Measurements from ENCODE around the gene AHSP.
"Not testable (repeated sequence)": the region's sequence is repeated elsewhere in the genome, so short reads cannot be mapped to it uniquely, and the experiment has no call there.

Gene AHSP

GRCh38 chr16:31536804-31537361, 9.2 kb downstream of the AHSP start:
- H3K4me1 ChIP-seq (ENCODE audit: control insufficient read depth, insufficient read depth, low read length) = no peaks in the 10 kb centered on the region
- TF ChIP-seq ZNF549 (tag by site-specific recombination; IDR thresholded peaks at IDR 0.05) (no peak), ZSCAN23 (tag by site-specific recombination; IDR thresholded peaks at IDR 0.05) (no peak), TCF7L2 (IDR thresholded peaks at IDR 0.05; ENCODE audit: borderline replicate concordance, low read depth, low read length) (no peak), SP3 (tag by site-specific recombination; IDR thresholded peaks at IDR 0.05) (no peak), ZNF449 (tag by site-specific recombination; IDR thresholded peaks at IDR 0.05) (no peak), ZSCAN16 (tag by site-specific recombination; IDR thresholded peaks at IDR 0.05) (no peak), SCRT1 (tag by site-specific recombination; IDR thresholded peaks at IDR 0.05; ENCODE audit: borderline replicate concordance) (no peak), ZNF184 (tag by site-specific recombination; IDR thresholded peaks at IDR 0.05) (no peak)
- TF ChIP-seq, protein P1, sequence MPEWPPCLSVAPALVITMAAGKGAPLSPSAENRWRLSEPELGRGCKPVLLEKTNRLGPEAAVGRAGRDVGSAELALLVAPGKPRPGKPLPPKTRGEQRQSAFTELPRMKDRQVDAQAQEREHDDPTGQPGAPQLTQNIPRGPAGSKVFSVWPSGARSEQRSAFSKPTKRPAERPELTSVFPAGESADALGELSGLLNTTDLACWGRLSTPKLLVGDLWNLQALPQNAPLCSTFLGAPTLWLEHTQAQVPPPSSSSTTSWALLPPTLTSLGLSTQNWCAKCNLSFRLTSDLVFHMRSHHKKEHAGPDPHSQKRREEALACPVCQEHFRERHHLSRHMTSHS (tag by site-specific recombination; IDR thresholded peaks at IDR 0.05) = no peak
- TF ChIP-seq, protein P2, sequence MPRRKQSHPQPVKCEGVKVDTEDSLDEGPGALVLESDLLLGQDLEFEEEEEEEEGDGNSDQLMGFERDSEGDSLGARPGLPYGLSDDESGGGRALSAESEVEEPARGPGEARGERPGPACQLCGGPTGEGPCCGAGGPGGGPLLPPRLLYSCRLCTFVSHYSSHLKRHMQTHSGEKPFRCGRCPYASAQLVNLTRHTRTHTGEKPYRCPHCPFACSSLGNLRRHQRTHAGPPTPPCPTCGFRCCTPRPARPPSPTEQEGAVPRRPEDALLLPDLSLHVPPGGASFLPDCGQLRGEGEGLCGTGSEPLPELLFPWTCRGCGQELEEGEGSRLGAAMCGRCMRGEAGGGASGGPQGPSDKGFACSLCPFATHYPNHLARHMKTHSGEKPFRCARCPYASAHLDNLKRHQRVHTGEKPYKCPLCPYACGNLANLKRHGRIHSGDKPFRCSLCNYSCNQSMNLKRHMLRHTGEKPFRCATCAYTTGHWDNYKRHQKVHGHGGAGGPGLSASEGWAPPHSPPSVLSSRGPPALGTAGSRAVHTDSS (tag by site-specific recombination; IDR thresholded peaks at IDR 0.05) = no peak
- ChIA-PET POLR2A (no interaction called here), CTCF (no interaction called here)
- no peaks in the 10 kb centered on the region for H3K36me3 ChIP-seq (ENCODE audit: control insufficient read depth in 2 of 2, insufficient read depth in 1 of 2, low read length in 2 of 2)
- no peaks in the 10 kb centered on the region for H3K9me3 ChIP-seq (ENCODE audit: control insufficient read depth, insufficient read depth, low read depth, low read length)
- no peak overlapping the region for H3K27ac ChIP-seq (ENCODE audit: extremely low read depth, low read depth, low read length)
- H3K4me3 ChIP-seq (ENCODE audit: low read depth, low read length) = no peak overlapping the region

GRCh38 chr16:31537362-31538242, 9.9 kb downstream of the AHSP start:
- Histone ChIP-seq H3K27ac (ENCODE audit: extremely low read depth, low read depth, low read length) (no peak overlapping the region), H3K36me3 (ENCODE audit: control insufficient read depth in 2 of 2, insufficient read depth in 1 of 2, low read length in 2 of 2) (no peaks in the 10 kb centered on the region), H3K4me3 (ENCODE audit: low read depth, low read length) (no peak overlapping the region), H3K4me1 (ENCODE audit: control insufficient read depth, insufficient read depth, low read length) (no peaks in the 10 kb centered on the region), H3K9me3 (ENCODE audit: control insufficient read depth, insufficient read depth, low read depth, low read length) (no peaks in the 10 kb centered on the region)
- TF ChIP-seq ZNF76 (tag by site-specific recombination; IDR thresholded peaks at IDR 0.05; ENCODE audit: borderline replicate concordance, low read depth) (no peak), ZBTB20 (tag by site-specific recombination; IDR thresholded peaks at IDR 0.05) (no peak), ZNF248 (tag by site-specific recombination; IDR thresholded peaks at IDR 0.05) (no peak), HOXA7 (CRISPR knock-in tag; IDR thresholded peaks at IDR 0.05; ENCODE audit: borderline replicate concordance) (no peak), ZNF768 (tag by site-specific recombination; IDR thresholded peaks at IDR 0.05) (no peak)
- POLR2A ChIA-PET = no interaction called here
- CTCF ChIA-PET = no interaction called here

GRCh38 chr16:31538243-31538598, 10.5 kb downstream of the AHSP start:
- CTCF ChIA-PET; POLR2A ChIA-PET; H3K4me1 ChIP-seq (ENCODE audit: control insufficient read depth, insufficient read depth, low read length); H3K9me3 ChIP-seq (ENCODE audit: control insufficient read depth, insufficient read depth, low read depth, low read length); H3K27ac ChIP-seq (ENCODE audit: extremely low read depth, low read depth, low read length); H3K36me3 ChIP-seq (ENCODE audit: control insufficient read depth in 2 of 2, insufficient read depth in 1 of 2, low read length in 2 of 2); H3K4me3 ChIP-seq (ENCODE audit: low read depth, low read length): not testable (repeated sequence)

GRCh38 chr16:31539762-31540161, 12.1 kb downstream of the AHSP start:
- H3K4me3 ChIP-seq (ENCODE audit: low read depth, low read length); H3K4me1 ChIP-seq (ENCODE audit: control insufficient read depth, insufficient read depth, low read length); POLR2A ChIA-PET; H3K36me3 ChIP-seq (ENCODE audit: control insufficient read depth in 2 of 2, insufficient read depth in 1 of 2, low read length in 2 of 2); H3K27ac ChIP-seq (ENCODE audit: extremely low read depth, low read depth, low read length); CTCF ChIA-PET; H3K9me3 ChIP-seq (ENCODE audit: control insufficient read depth, insufficient read depth, low read depth, low read length): not testable (repeated sequence)
